OCI-LY7 (cell line): ENCODE measurements around the gene ZBTB16. TPM values are rescaled to one million over a fixed set of nuclear protein-coding genes. Genes with fewer than 3 reads are reported as not detected.

Experiments
- BruUV-seq: library from RNA; stranded (reverse); fragments of 400-500 nt; replicated peaks from 2 replicates; lab custom pipeline; 2021; lab: Mats Ljungman, UMichigan
- CTCF ChIA-PET: fragments of 300-600 bp; sonication (Branson Sonifier 250); formaldehyde crosslinking; loops from one replicate; lab custom pipeline; 2022; ENCODE audit warnings: antibody characterized with exemption; ENCODE audit not compliant: unreplicated experiment; lab: Charles Lee
- POLR2A ChIA-PET: fragments of 300-600 bp; sonication (Branson Sonifier 250); formaldehyde crosslinking; loops from one replicate; lab custom pipeline; 2022; ENCODE audit warnings: antibody characterized with exemption; lab: Charles Lee
- DNase-seq: peaks from one replicate; pipeline ENCODE4 v3.0.0-alpha.2; 2015; ENCODE audit warnings: low spot score
- H2AFZ ChIP-seq: fragments of 200-600 bp; sonication (generic), shearing (Covaris generic); 2 replicates; pipeline ENCODE4 v1.6.1; 2014; ENCODE audit warnings: mild to moderate bottlenecking, antibody characterized with exemption, low read length, moderate library complexity
- H3K27ac ChIP-seq: fragments of 200-600 bp; sonication (generic); 2 replicates; pipeline ENCODE4 v1.5.1; 2014; ENCODE audit warnings: mixed run types, low read depth, mild to moderate bottlenecking, moderate library complexity, low read length, inconsistent platforms; ENCODE audit not compliant: poor library complexity, severe bottlenecking
- H3K36me3 ChIP-seq: fragments of 200-600 bp; sonication (generic); 2 replicates; pipeline ENCODE4 v1.6.1; 2014; ENCODE audit warnings: mild to moderate bottlenecking, antibody characterized with exemption, low read length, moderate library complexity, mixed read lengths; ENCODE audit not compliant: insufficient read depth
- H3K4me1 ChIP-seq: fragments of 200-600 bp; sonication (generic); 2 replicates; pipeline ENCODE4 v1.5.1; 2014; ENCODE audit warnings: mild to moderate bottlenecking, low read length; ENCODE audit not compliant: insufficient read depth, poor library complexity, severe bottlenecking
- H3K4me2 ChIP-seq: fragments of 200-600 bp; sonication (generic); 2 replicates; pipeline ENCODE4 v1.6.1; 2014; ENCODE audit warnings: mild to moderate bottlenecking, low read length
- H3K4me3 ChIP-seq: fragments of 200-600 bp; sonication (generic); 2 replicates; pipeline ENCODE4 v1.5.1; 2014; ENCODE audit warnings: mild to moderate bottlenecking, low read depth, low read length; ENCODE audit not compliant: poor library complexity, severe bottlenecking
- H3K79me2 ChIP-seq: fragments of 200-600 bp; sonication (generic); 2 replicates; pipeline ENCODE4 v1.6.1; 2016; ENCODE audit warnings: low read depth, mild to moderate bottlenecking, low read length, moderate library complexity, mixed read lengths; ENCODE audit not compliant: insufficient read depth
- H3K9me2 ChIP-seq: fragments of 200-600 bp; sonication (generic); 2 replicates; pipeline ENCODE4 v1.6.1; 2016; ENCODE audit warnings: mild to moderate bottlenecking, low read length, mixed read lengths; ENCODE audit not compliant: insufficient read depth
- H3K9me3 ChIP-seq: fragments of 200-600 bp; sonication (generic); 2 replicates; pipeline ENCODE4 v1.6.1; 2014; ENCODE audit warnings: mild to moderate bottlenecking, mixed run types, low read length, mixed read lengths
- H4K20me1 ChIP-seq: fragments of 200-600 bp; sonication (generic); 2 replicates; pipeline ENCODE4 v1.6.1; 2014; ENCODE audit warnings: mild to moderate bottlenecking, antibody characterized with exemption, low read length, moderate library complexity, mixed read lengths; ENCODE audit not compliant: insufficient read depth
- EZH2phosphoT487 ChIP-seq: fragments of 200-600 bp; sonication (generic); IDR thresholded peaks from 2 replicates; pipeline ENCODE4 v1.6.1; 2018; ENCODE audit warnings: low read depth, borderline replicate concordance, mild to moderate bottlenecking, mixed run types, antibody characterized with exemption, low read length, moderate library complexity, mixed read lengths
- intact Hi-C: fragments of 100-400 bp; cut with micrococcal nuclease; formaldehyde crosslinking; loops from one replicate; pipeline ENCODE4 v1.10.0; 2022; ENCODE audit not compliant: unreplicated experiment
- total RNA-seq, 2 experiments: library from RNA; depleted of rRNA in 1 of 2; stranded (reverse); fragments of >200 nt in 1 of 2; shearing (Covaris generic) in 1 of 2; gene quantifications; 2 replicates each; pipeline ENCODE4 v1.2.3, GENCODE V29; 2014 to 2022
- TF ChIP-seq, protein P1 (sequence below): fragments of 200-600 bp; sonication (generic); conservative IDR thresholded peaks from 2 replicates; pipeline ENCODE4 v1.5.1; 2014; ENCODE audit warnings: mild to moderate bottlenecking, antibody characterized with exemption, low read length, moderate library complexity, mixed read lengths

ZBTB16 gene
- total RNA-seq, 2 experiments from 2014 or later: not detected

DNA sequence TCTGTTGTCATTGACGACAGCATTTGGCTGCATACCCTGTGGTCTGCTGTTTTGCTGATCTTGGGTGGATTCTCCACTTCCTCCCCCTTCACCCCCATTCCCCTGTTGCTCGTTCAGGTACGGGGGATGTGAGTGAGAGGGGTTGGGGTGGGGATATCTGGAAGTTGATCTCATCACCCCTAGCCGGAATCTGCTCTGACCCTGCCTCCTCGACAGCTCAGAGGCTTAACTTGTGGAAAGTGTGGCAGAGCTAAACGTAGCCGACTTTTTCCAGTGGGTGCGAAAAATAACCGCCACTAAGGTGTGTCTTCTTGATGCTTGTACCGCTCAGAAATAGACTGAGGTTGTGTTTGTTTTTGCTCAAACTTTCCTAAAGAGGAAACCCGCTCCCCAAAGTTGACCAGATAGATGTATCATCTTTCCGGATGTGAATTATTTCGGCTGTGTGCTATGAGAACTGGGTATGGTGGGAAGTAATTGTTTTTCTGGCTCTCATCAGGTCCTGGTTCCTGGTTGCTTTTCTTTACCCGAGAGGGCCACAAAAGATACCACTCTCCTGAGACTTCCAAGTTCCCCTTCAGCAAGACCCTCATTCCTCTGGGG is 6.6 kb downstream of the ZBTB16 start:
- ChIA-PET POLR2A (no interaction called here), CTCF (no interaction called here)
- Histone ChIP-seq H3K4me1 (no peaks in the 10 kb centered on the region), H3K4me2 (no peak overlapping the region), H3K79me2 (no peaks in the 10 kb centered on the region), H4K20me1 (no peaks in the 10 kb centered on the region), H3K27ac (no peak overlapping the region), H3K9me2 (no peaks in the 10 kb centered on the region), H2AFZ (no peak overlapping the region), H3K4me3 (no peak overlapping the region), H3K36me3 (no peaks in the 10 kb centered on the region), H3K9me3 (no peaks in the 10 kb centered on the region)
- TF ChIP-seq, protein P1, sequence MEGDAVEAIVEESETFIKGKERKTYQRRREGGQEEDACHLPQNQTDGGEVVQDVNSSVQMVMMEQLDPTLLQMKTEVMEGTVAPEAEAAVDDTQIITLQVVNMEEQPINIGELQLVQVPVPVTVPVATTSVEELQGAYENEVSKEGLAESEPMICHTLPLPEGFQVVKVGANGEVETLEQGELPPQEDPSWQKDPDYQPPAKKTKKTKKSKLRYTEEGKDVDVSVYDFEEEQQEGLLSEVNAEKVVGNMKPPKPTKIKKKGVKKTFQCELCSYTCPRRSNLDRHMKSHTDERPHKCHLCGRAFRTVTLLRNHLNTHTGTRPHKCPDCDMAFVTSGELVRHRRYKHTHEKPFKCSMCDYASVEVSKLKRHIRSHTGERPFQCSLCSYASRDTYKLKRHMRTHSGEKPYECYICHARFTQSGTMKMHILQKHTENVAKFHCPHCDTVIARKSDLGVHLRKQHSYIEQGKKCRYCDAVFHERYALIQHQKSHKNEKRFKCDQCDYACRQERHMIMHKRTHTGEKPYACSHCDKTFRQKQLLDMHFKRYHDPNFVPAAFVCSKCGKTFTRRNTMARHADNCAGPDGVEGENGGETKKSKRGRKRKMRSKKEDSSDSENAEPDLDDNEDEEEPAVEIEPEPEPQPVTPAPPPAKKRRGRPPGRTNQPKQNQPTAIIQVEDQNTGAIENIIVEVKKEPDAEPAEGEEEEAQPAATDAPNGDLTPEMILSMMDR: no peak
- no peak for TF ChIP-seq EZH2phosphoT487
- no peak for DNase-seq
- BruUV-seq: no TSS peak
- intact Hi-C loops: no loop called here

DNA sequence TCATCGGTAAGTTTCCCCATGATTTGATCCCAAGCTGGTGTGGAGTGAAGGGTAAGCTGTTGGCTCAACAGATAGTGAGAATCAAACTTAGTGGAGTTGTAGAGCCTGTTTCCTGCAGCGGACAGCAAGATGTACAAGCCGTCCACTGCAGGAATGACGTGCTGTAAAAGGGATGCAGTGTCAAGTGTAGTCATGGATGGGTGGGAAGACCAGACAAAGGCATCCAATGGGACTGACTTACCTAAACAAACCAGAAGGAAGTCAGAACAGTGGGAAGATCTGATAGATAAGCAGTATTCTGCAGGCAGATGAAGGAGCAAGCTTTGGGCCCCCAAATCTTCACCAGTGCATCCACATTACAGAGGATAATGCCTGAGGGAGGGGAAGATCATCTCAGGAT is 8.8 kb downstream of the ZBTB16 start:
- Histone ChIP-seq H2AFZ (no peak overlapping the region), H3K36me3 (no peaks in the 10 kb centered on the region), H3K27ac (no peak overlapping the region), H4K20me1 (no peaks in the 10 kb centered on the region), H3K4me2 (no peak overlapping the region), H3K9me2 (no peaks in the 10 kb centered on the region), H3K9me3 (no peaks in the 10 kb centered on the region), H3K4me1 (no peaks in the 10 kb centered on the region), H3K4me3 (no peak overlapping the region), H3K79me2 (no peaks in the 10 kb centered on the region)
- POLR2A ChIA-PET: interaction anchor here (0.6 kb wide), 2 partner anchors 143 to 1046 kb away, joined by 3 to 6 read pairs; no protein-coding TSS in a partner anchor
- no peak for DNase-seq
- CTCF ChIA-PET: no interaction called here
- BruUV-seq: no TSS peak
- intact Hi-C loops: no loop called here
- TF ChIP-seq, protein P1: no peak
- TF ChIP-seq EZH2phosphoT487: no peak

GRCh38 chr11:114070464-114071139 is 11.1 kb downstream of the ZBTB16 start:
- H3K4me2 ChIP-seq: no peak overlapping the region
- H2AFZ ChIP-seq: no peak overlapping the region
- no peak overlapping the region for H3K27ac ChIP-seq
- no peaks in the 10 kb centered on the region for H3K9me3 ChIP-seq
- intact Hi-C loops: no loop called here
- POLR2A ChIA-PET: no interaction called here
- no peaks in the 10 kb centered on the region for H3K9me2 ChIP-seq
- no peaks in the 10 kb centered on the region for H3K36me3 ChIP-seq
- TF ChIP-seq EZH2phosphoT487: no peak
- TF ChIP-seq, protein P1: no peak
- H3K4me3 ChIP-seq: no peak overlapping the region
- H3K4me1 ChIP-seq: no peaks in the 10 kb centered on the region
- DNase-seq: no peak
- H3K79me2 ChIP-seq: no peaks in the 10 kb centered on the region
- BruUV-seq: no TSS peak
- no peaks in the 10 kb centered on the region for H4K20me1 ChIP-seq
- CTCF ChIA-PET: no interaction called here
